Measurements from ENCODE around the gene PRR23E. TPM values are rescaled to one million over a fixed set of nuclear protein-coding genes. Genes with fewer than 3 reads are reported as not detected.

PRR23E gene
- total and polyA plus RNA-seq, 5 donors from 2014 or later: not detected

- H3K36me3 Mint-ChIP-seq: no peaks in the 10 kb centered on the region
- no peak for ATAC-seq (ENCODE audit: low read depth in 2 of 2)
Observed at GRCh38 chr3:127193775-127194174, 844 bp downstream of the PRR23E start.

GRCh38 chr3:127194601-127195187 is 1.8 kb downstream of the PRR23E start:
- Mint-ChIP-seq H3K36me3 (no peaks in the 10 kb centered on the region), H3K9me3 (peaks cover 0 to 13% (median 4%) of the 10 kb centered on the region in 7 donors), H3K4me1 (no peaks in the 10 kb centered on the region), H3K27me3 (peaks cover 18% of the 10 kb centered on the region), H3K4me3 (no peak overlapping the region), H3K27ac (no peak overlapping the region)
- DNase-seq (no peak), ATAC-seq (ENCODE audit: low read depth in 2 of 2) (no peak)
- Histone ChIP-seq H3K36me3 (ENCODE audit: control insufficient read depth, insufficient read depth, low read length) (no peaks in the 10 kb centered on the region), H3K27ac (ENCODE audit: insufficient read depth, low read length, poor library complexity, severe bottlenecking) (no peak overlapping the region), H3K9me3 (ENCODE audit: control insufficient read depth in 2 of 2, low read length in 2 of 2) (peaks cover 0 to 2% of the 10 kb centered on the region in 2 experiments), H3K4me3 (ENCODE audit: low read depth, low read length) (no peak overlapping the region), H3K4me1 (ENCODE audit: control insufficient read depth, insufficient read depth, low read length, poor library complexity, severe bottlenecking) (no peaks in the 10 kb centered on the region), H3K27me3 (ENCODE audit: control insufficient read depth, insufficient read depth, low read length) (peaks cover 2% of the 10 kb centered on the region)

More at GRCh38 chr3:127193775-127194174, 844 bp downstream of the PRR23E start:
- H3K36me3 ChIP-seq (ENCODE audit: control insufficient read depth, insufficient read depth, low read length): no peaks in the 10 kb centered on the region
- Mint-ChIP-seq H3K27me3 (peaks cover 18% of the 10 kb centered on the region), H3K9me3 (peaks cover 0 to 13% (median 4%) of the 10 kb centered on the region in 7 donors), H3K27ac (no peak overlapping the region), H3K4me1 (no peaks in the 10 kb centered on the region), H3K4me3 (no peak overlapping the region)
- H3K4me1 ChIP-seq (ENCODE audit: control insufficient read depth, insufficient read depth, low read length, poor library complexity, severe bottlenecking): no peaks in the 10 kb centered on the region
- peaks cover 2% of the 10 kb centered on the region for H3K27me3 ChIP-seq (ENCODE audit: control insufficient read depth, insufficient read depth, low read length)
- peaks cover 0 to 2% of the 10 kb centered on the region in 2 experiments for H3K9me3 ChIP-seq (ENCODE audit: control insufficient read depth in 2 of 2, low read length in 2 of 2)
- no peak overlapping the region for H3K4me3 ChIP-seq (ENCODE audit: low read depth, low read length)
- no peak overlapping the region for H3K27ac ChIP-seq (ENCODE audit: insufficient read depth, low read length, poor library complexity, severe bottlenecking)
- no peak for DNase-seq

GRCh38 chr3:127195417-127195816 is 2.5 kb downstream of the PRR23E start:
- ATAC-seq (ENCODE audit: low read depth in 2 of 2) (no peak), DNase-seq (no peak)
- Histone ChIP-seq H3K27ac (ENCODE audit: insufficient read depth, low read length, poor library complexity, severe bottlenecking) (no peak overlapping the region), H3K27me3 (ENCODE audit: control insufficient read depth, insufficient read depth, low read length) (peaks cover 2% of the 10 kb centered on the region), H3K4me1 (ENCODE audit: control insufficient read depth, insufficient read depth, low read length, poor library complexity, severe bottlenecking) (no peaks in the 10 kb centered on the region), H3K9me3 (ENCODE audit: control insufficient read depth in 2 of 2, low read length in 2 of 2) (peaks cover 0 to 2% of the 10 kb centered on the region in 2 experiments), H3K4me3 (ENCODE audit: low read depth, low read length) (no peak overlapping the region), H3K36me3 (ENCODE audit: control insufficient read depth, insufficient read depth, low read length) (no peaks in the 10 kb centered on the region)
- Mint-ChIP-seq H3K36me3 (no peaks in the 10 kb centered on the region), H3K4me1 (no peaks in the 10 kb centered on the region), H3K9me3 (peaks cover 0 to 13% (median 4%) of the 10 kb centered on the region in 7 donors), H3K4me3 (no peak overlapping the region), H3K27me3 (peaks cover 18% of the 10 kb centered on the region), H3K27ac (no peak overlapping the region)

- no peak for ATAC-seq (ENCODE audit: low read depth in 2 of 2)
- H3K27ac ChIP-seq (ENCODE audit: insufficient read depth, low read length, poor library complexity, severe bottlenecking): no peak overlapping the region
- DNase-seq: no peak
- peaks cover 2% of the 10 kb centered on the region for H3K27me3 ChIP-seq (ENCODE audit: control insufficient read depth, insufficient read depth, low read length)
- Mint-ChIP-seq H3K36me3 (no peaks in the 10 kb centered on the region), H3K4me3 (no peak overlapping the region), H3K4me1 (no peaks in the 10 kb centered on the region), H3K9me3 (peaks cover 0 to 10% (median 4%) of the 10 kb centered on the region in 7 donors), H3K27me3 (peaks cover 18% of the 10 kb centered on the region), H3K27ac (no peak overlapping the region)
- H3K4me3 ChIP-seq (ENCODE audit: low read depth, low read length): no peak overlapping the region
- peaks cover 0 to 2% of the 10 kb centered on the region in 2 experiments for H3K9me3 ChIP-seq (ENCODE audit: control insufficient read depth in 2 of 2, low read length in 2 of 2)
- no peaks in the 10 kb centered on the region for H3K4me1 ChIP-seq (ENCODE audit: control insufficient read depth, insufficient read depth, low read length, poor library complexity, severe bottlenecking)
- H3K36me3 ChIP-seq (ENCODE audit: control insufficient read depth, insufficient read depth, low read length): no peaks in the 10 kb centered on the region
Observed at GRCh38 chr3:127196002-127196401, 3.1 kb downstream of the PRR23E start.

- Histone ChIP-seq H3K4me3 (ENCODE audit: low read depth, low read length) (no peak overlapping the region), H3K9me3 (ENCODE audit: control insufficient read depth in 2 of 2, low read length in 2 of 2) (no peaks in the 10 kb centered on the region), H3K27ac (ENCODE audit: insufficient read depth, low read length, poor library complexity, severe bottlenecking) (no peak overlapping the region), H3K36me3 (ENCODE audit: control insufficient read depth, insufficient read depth, low read length) (no peaks in the 10 kb centered on the region), H3K4me1 (ENCODE audit: control insufficient read depth, insufficient read depth, low read length, poor library complexity, severe bottlenecking) (no peaks in the 10 kb centered on the region), H3K27me3 (ENCODE audit: control insufficient read depth, insufficient read depth, low read length) (peaks cover 2% of the 10 kb centered on the region)
- H3K4me3 Mint-ChIP-seq: no peak overlapping the region
- no peak for DNase-seq
- peaks cover 0 to 8% (median 4%) of the 10 kb centered on the region in 7 donors for H3K9me3 Mint-ChIP-seq
- no peak overlapping the region for H3K27ac Mint-ChIP-seq
- H3K27me3 Mint-ChIP-seq: peaks cover 18% of the 10 kb centered on the region
- H3K36me3 Mint-ChIP-seq: no peaks in the 10 kb centered on the region
- ATAC-seq (ENCODE audit: low read depth in 2 of 2): no peak
- H3K4me1 Mint-ChIP-seq: no peaks in the 10 kb centered on the region
Observed at GRCh38 chr3:127196466-127197299, 3.8 kb downstream of the PRR23E start.

GRCh38 chr3:127197300-127198189 is 4.6 kb downstream of the PRR23E start:
- no peak overlapping the region for H3K4me3 Mint-ChIP-seq
- no peak overlapping the region for H3K4me3 ChIP-seq (ENCODE audit: low read depth, low read length)

GRCh38 chr3:127200086-127200691 is 7.3 kb downstream of the PRR23E start:
- H3K9me3 Mint-ChIP-seq: peaks cover 0 to 8% (median 1%) of the 10 kb centered on the region in 7 donors
- Histone ChIP-seq H3K4me3 (ENCODE audit: low read depth, low read length) (no peak overlapping the region), H3K36me3 (ENCODE audit: control insufficient read depth, insufficient read depth, low read length) (no peaks in the 10 kb centered on the region), H3K9me3 (ENCODE audit: control insufficient read depth in 2 of 2, low read length in 2 of 2) (no peaks in the 10 kb centered on the region), H3K4me1 (ENCODE audit: control insufficient read depth, insufficient read depth, low read length, poor library complexity, severe bottlenecking) (no peaks in the 10 kb centered on the region), H3K27ac (ENCODE audit: insufficient read depth, low read length, poor library complexity, severe bottlenecking) (no peak overlapping the region), H3K27me3 (ENCODE audit: control insufficient read depth, insufficient read depth, low read length) (peaks cover 2% of the 10 kb centered on the region)
- no peak for ATAC-seq (ENCODE audit: low read depth in 2 of 2)
- peaks cover 17% of the 10 kb centered on the region for H3K27me3 Mint-ChIP-seq
- no peak for DNase-seq
- no peaks in the 10 kb centered on the region for H3K36me3 Mint-ChIP-seq
- H3K4me1 Mint-ChIP-seq: no peaks in the 10 kb centered on the region
- no peak overlapping the region for H3K4me3 Mint-ChIP-seq
- no peak overlapping the region for H3K27ac Mint-ChIP-seq

More at GRCh38 chr3:127197300-127198189, 4.6 kb downstream of the PRR23E start:
- peaks cover 18% of the 10 kb centered on the region for H3K27me3 Mint-ChIP-seq
- no peaks in the 10 kb centered on the region for H3K4me1 Mint-ChIP-seq
- peaks cover 2% of the 10 kb centered on the region for H3K27me3 ChIP-seq (ENCODE audit: control insufficient read depth, insufficient read depth, low read length)
- H3K4me1 ChIP-seq (ENCODE audit: control insufficient read depth, insufficient read depth, low read length, poor library complexity, severe bottlenecking): no peaks in the 10 kb centered on the region
- H3K9me3 Mint-ChIP-seq: peaks cover 0 to 7% (median 1%) of the 10 kb centered on the region in 7 donors
- H3K27ac ChIP-seq (ENCODE audit: insufficient read depth, low read length, poor library complexity, severe bottlenecking): no peak overlapping the region
- DNase-seq: no peak
- no peak overlapping the region for H3K27ac Mint-ChIP-seq
- no peaks in the 10 kb centered on the region for H3K36me3 Mint-ChIP-seq
- H3K36me3 ChIP-seq (ENCODE audit: control insufficient read depth, insufficient read depth, low read length): no peaks in the 10 kb centered on the region
- no peaks in the 10 kb centered on the region for H3K9me3 ChIP-seq (ENCODE audit: control insufficient read depth in 2 of 2, low read length in 2 of 2)
- ATAC-seq (ENCODE audit: low read depth in 2 of 2): no peak

Data from CD4-positive, CD25-positive, alpha-beta regulatory T cell (primary cell).